Measurements from ENCODE around the gene RAI14. TPM values are rescaled to one million over a fixed set of nuclear protein-coding genes. Genes with fewer than 3 reads are reported as not detected.

RAI14 gene
- total and polyA plus RNA-seq, 5 donors, result 4.5 to 22.7 (median 11.8) TPM

DNA sequence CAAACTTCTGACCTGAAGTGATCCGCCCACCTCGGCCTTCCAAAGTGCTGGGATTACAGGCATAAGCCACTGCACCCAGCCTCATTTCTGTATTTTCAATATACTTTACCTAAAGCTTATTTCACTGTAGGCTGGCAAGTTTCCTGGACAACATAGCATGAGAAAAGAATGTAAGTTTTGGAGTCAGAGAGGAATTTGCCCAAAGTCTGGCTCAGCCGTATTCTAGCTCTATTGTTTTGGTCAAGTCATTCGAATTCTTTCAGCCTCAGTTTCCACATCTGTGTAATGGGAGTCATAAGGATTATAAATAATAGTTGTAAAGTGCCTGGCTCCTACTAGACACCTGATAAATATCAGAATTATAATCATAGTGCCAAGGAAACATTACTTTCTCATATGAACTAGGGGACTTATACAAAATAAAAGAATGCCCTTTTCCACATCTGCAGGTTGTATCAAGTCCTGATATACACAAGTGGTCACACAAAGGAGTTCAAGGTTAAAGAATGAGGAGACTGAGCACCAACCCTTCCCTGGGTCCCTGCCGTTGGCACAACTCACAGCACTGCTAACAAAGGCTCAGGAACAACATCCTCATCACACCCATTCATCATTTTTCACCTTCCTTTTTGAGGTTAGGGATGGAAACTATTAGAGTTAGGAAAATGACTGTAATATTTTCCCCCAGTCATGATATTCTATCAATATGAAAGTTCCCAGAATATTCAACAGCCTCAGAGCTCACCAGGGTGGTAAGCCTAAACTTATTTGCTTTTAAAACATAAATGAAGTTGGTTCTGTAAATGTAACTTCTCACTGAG, 34.6 kb upstream of the RAI14 start:
- 76% methylated on average over 5 of the region's 5 CpGs for WGBS
- Histone ChIP-seq H3K27me3 (ENCODE audit: control insufficient read depth, insufficient read depth) (no peaks in the 10 kb centered on the region), H3K9me3 (ENCODE audit: control insufficient read depth, low read length) (no peaks in the 10 kb centered on the region), H3K27ac (ENCODE audit: low read length) (no peak overlapping the region), H3K4me3 (ENCODE audit: low read length) (no peak overlapping the region), H3K4me1 (ENCODE audit: control insufficient read depth, insufficient read depth, low read length) (no peaks in the 10 kb centered on the region)
- intact Hi-C loops (cut with DNase I), result no loop called here
- no peak for DNase-seq
- peak in 1 of 2 donors; percentile 77 for ATAC-seq

GRCh38 chr5:34622098-34622400, 34.1 kb upstream of the RAI14 start:
- H3K4me1 ChIP-seq (ENCODE audit: control insufficient read depth, insufficient read depth, low read length), result no peaks in the 10 kb centered on the region
- ATAC-seq (no peak), DNase-seq (no peak)
- WGBS, result 59% methylated on average over 1 of the region's 1 CpG
- H3K9me3 ChIP-seq (ENCODE audit: control insufficient read depth, low read length), result no peaks in the 10 kb centered on the region
- H3K27me3 ChIP-seq (ENCODE audit: control insufficient read depth, insufficient read depth), result no peaks in the 10 kb centered on the region
- no peak overlapping the region for H3K27ac ChIP-seq (ENCODE audit: low read length)
- intact Hi-C loops (cut with DNase I), result no loop called here
- no peak overlapping the region for H3K4me3 ChIP-seq (ENCODE audit: low read length)

GRCh38 chr5:34624691-34625090, 31.4 kb upstream of the RAI14 start:
- DNase-seq, result no peak
- intact Hi-C loops (cut with DNase I), result no loop called here
- Histone ChIP-seq H3K9me3 (ENCODE audit: control insufficient read depth, low read length) (no peaks in the 10 kb centered on the region), H3K27ac (ENCODE audit: low read length) (no peak overlapping the region), H3K4me1 (ENCODE audit: control insufficient read depth, insufficient read depth, low read length) (no peaks in the 10 kb centered on the region), H3K4me3 (ENCODE audit: low read length) (no peak overlapping the region), H3K27me3 (ENCODE audit: control insufficient read depth, insufficient read depth) (no peaks in the 10 kb centered on the region)
- 85% methylated on average over 3 of the region's 3 CpGs for WGBS
- ATAC-seq, result no peak

GRCh38 chr5:34625246-34625645, 30.9 kb upstream of the RAI14 start:
- ATAC-seq, result no peak
- no peak for DNase-seq
- no peaks in the 10 kb centered on the region for H3K27me3 ChIP-seq (ENCODE audit: control insufficient read depth, insufficient read depth)
- no peaks in the 10 kb centered on the region for H3K9me3 ChIP-seq (ENCODE audit: control insufficient read depth, low read length)
- no peaks in the 10 kb centered on the region for H3K4me1 ChIP-seq (ENCODE audit: control insufficient read depth, insufficient read depth, low read length)
- 78% methylated on average over 1 of the region's 1 CpG for WGBS
- no peak overlapping the region for H3K27ac ChIP-seq (ENCODE audit: low read length)
- H3K4me3 ChIP-seq (ENCODE audit: low read length), result no peak overlapping the region
- intact Hi-C loops (cut with DNase I), result no loop called here

- intact Hi-C loops (cut with DNase I), result no loop called here
- Histone ChIP-seq H3K4me1 (ENCODE audit: control insufficient read depth, insufficient read depth, low read length) (no peaks in the 10 kb centered on the region), H3K4me3 (ENCODE audit: low read length) (no peak overlapping the region), H3K9me3 (ENCODE audit: control insufficient read depth, low read length) (no peaks in the 10 kb centered on the region), H3K27ac (ENCODE audit: low read length) (no peak overlapping the region), H3K27me3 (ENCODE audit: control insufficient read depth, insufficient read depth) (no peaks in the 10 kb centered on the region)
- 68% methylated on average over 6 of the region's 6 CpGs for WGBS
- no peak for DNase-seq
- no peak for ATAC-seq
Observed at GRCh38 chr5:34626036-34626435, 30.1 kb upstream of the RAI14 start.

DNA sequence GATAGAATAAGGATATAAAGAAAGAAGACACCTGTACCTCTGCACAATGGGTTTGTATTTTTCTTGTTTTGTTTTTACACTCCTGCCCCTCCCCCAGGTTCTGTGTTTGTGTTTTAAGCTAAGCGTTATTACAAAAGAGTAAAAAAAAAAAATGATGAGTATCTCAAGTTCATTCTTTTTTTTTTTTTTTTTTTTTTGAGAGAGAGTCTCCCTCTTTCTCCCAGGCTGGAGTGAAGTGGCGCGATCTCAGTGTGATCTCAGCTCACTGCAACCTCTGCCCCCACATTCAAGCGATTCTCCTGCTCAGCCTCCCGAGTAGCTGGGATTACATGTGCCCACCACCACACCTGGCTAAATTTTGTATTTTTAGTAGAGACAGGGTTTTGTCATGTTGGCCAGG, 29.4 kb upstream of the RAI14 start:
- DNase-seq, result no peak
- Histone ChIP-seq H3K4me3 (ENCODE audit: low read length) (no peak overlapping the region), H3K9me3 (ENCODE audit: control insufficient read depth, low read length) (no peaks in the 10 kb centered on the region), H3K27me3 (ENCODE audit: control insufficient read depth, insufficient read depth) (no peaks in the 10 kb centered on the region), H3K27ac (ENCODE audit: low read length) (no peak overlapping the region), H3K4me1 (ENCODE audit: control insufficient read depth, insufficient read depth, low read length) (no peaks in the 10 kb centered on the region)
- intact Hi-C loops (cut with DNase I), result no loop called here
- no peak for ATAC-seq
- WGBS, result 85% methylated on average over 5 of the region's 5 CpGs

DNA sequence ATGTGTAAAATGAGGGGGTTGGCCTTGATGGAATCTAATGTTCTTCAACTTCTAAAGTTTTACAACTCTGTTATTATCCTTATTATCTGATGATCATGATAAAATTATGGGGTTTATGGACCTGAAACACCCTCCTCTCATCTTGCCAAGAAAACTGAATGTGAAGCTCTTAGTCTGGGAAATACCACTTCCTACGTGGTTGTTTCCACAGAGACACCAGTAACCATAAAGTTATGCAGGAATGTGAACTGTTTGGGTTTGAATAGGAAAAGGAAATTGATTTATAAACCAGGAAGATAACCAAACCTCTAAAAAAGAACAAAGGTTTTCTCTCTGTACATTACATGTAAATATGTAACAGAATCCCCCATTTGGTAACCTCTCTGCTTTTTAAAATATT, 28.3 kb upstream of the RAI14 start:
- no peaks in the 10 kb centered on the region for H3K27me3 ChIP-seq (ENCODE audit: control insufficient read depth, insufficient read depth)
- ATAC-seq, result no peak
- H3K9me3 ChIP-seq (ENCODE audit: control insufficient read depth, low read length), result no peaks in the 10 kb centered on the region
- no peaks in the 10 kb centered on the region for H3K4me1 ChIP-seq (ENCODE audit: control insufficient read depth, insufficient read depth, low read length)
- intact Hi-C loops (cut with DNase I), result no loop called here
- no peak for DNase-seq
- H3K4me3 ChIP-seq (ENCODE audit: low read length), result no peak overlapping the region
- H3K27ac ChIP-seq (ENCODE audit: low read length), result no peak overlapping the region
- WGBS, result 73% methylated on average over 1 of the region's 1 CpG

DNA sequence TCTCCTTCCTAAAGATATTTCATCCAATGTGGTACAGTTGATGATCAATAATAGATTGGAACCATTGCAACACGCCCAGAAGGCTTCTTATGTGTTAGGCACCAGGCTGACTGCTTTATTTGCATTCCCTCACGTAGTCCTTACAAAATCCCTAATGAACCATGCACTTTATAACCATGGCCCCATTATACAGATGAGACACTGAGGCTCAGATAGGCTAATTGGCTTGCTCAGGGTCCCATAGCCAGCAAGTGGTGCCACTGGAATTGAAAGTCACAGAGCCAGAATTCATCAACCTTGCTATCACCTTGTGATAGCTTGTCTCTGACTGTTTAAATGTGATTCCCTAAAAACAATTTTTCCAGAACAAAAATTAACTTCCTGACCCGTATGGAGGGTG, 27.8 kb upstream of the RAI14 start:
- Histone ChIP-seq H3K27me3 (ENCODE audit: control insufficient read depth, insufficient read depth) (no peaks in the 10 kb centered on the region), H3K9me3 (ENCODE audit: control insufficient read depth, low read length) (no peaks in the 10 kb centered on the region), H3K4me3 (ENCODE audit: low read length) (no peak overlapping the region), H3K4me1 (ENCODE audit: control insufficient read depth, insufficient read depth, low read length) (no peaks in the 10 kb centered on the region), H3K27ac (ENCODE audit: low read length) (no peak overlapping the region)
- no peak for ATAC-seq
- no peak for DNase-seq
- intact Hi-C loops (cut with DNase I), result no loop called here
- WGBS, result 84% methylated on average over 3 of the region's 3 CpGs

DNA sequence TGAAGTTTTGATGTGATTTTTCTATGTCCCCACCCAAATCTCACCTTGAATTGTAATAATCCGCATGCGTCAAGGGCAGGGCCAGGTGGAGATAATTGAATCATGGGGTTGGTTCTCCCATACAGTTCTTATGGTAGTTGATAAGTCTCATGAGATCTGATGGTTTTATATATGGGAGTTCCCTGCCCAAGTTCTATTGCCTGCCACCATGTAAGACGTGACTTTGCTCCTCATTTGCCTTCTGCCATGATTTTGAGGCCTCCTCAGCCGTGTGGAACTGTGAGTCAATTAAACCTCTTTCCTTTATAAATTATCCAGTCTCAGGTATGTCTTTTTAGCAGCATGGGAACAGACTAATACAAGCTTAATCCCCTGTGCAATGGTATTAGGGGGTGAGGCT, 25.5 kb upstream of the RAI14 start:
- DNase-seq (no peak), ATAC-seq (no peak)
- intact Hi-C loops (cut with DNase I), result no loop called here
- no peak overlapping the region for H3K4me3 ChIP-seq (ENCODE audit: low read length)
- no peaks in the 10 kb centered on the region for H3K9me3 ChIP-seq (ENCODE audit: control insufficient read depth, low read length)
- no peaks in the 10 kb centered on the region for H3K4me1 ChIP-seq (ENCODE audit: control insufficient read depth, insufficient read depth, low read length)
- no peak overlapping the region for H3K27ac ChIP-seq (ENCODE audit: low read length)
- 97% methylated on average over 4 of the region's 4 CpGs for WGBS
- H3K27me3 ChIP-seq (ENCODE audit: control insufficient read depth, insufficient read depth), result no peaks in the 10 kb centered on the region

- ATAC-seq (peak in 1 of 2 donors; percentile 49), DNase-seq (no peak)
- peaks cover 1% of the 10 kb centered on the region for H3K9me3 ChIP-seq (ENCODE audit: control insufficient read depth, low read length)
- no peaks in the 10 kb centered on the region for H3K27me3 ChIP-seq (ENCODE audit: control insufficient read depth, insufficient read depth)
- no peak overlapping the region for H3K27ac ChIP-seq (ENCODE audit: low read length)
- H3K4me1 ChIP-seq (ENCODE audit: control insufficient read depth, insufficient read depth, low read length), result no peaks in the 10 kb centered on the region
- H3K4me3 ChIP-seq (ENCODE audit: low read length), result no peak overlapping the region
- intact Hi-C loops (cut with DNase I), result no loop called here
- WGBS, result 53% methylated on average over 8 of the region's 8 CpGs
Observed at GRCh38 chr5:34632807-34633422, 23.2 kb upstream of the RAI14 start.

GRCh38 chr5:34639852-34640626, 16.1 kb upstream of the RAI14 start:
- 74% methylated on average over 3 of the region's 3 CpGs for WGBS
- no peak for ATAC-seq
- intact Hi-C loops (cut with DNase I), result no loop called here
- peaks cover 1% of the 10 kb centered on the region for H3K9me3 ChIP-seq (ENCODE audit: control insufficient read depth, low read length)
- no peak overlapping the region for H3K4me3 ChIP-seq (ENCODE audit: low read length)
- no peaks in the 10 kb centered on the region for H3K4me1 ChIP-seq (ENCODE audit: control insufficient read depth, insufficient read depth, low read length)
- no peak overlapping the region for H3K27ac ChIP-seq (ENCODE audit: low read length)
- no peak for DNase-seq
- no peaks in the 10 kb centered on the region for H3K27me3 ChIP-seq (ENCODE audit: control insufficient read depth, insufficient read depth)
